ENCODE data around the gene PPP3CA.

Gene PPP3CA

GRCh38 chr4:101347267-101347556 lies at the start of gene PPP3CA:
TSS of gene PPP3CA (minus strand) at chr4:101347526.
- DNase-seq (ENCODE audit: low spot score) = no peak

- DNase-seq (ENCODE audit: low spot score) = no peak
These were observed 45.9 kb upstream of the PPP3CA start for GRCh38 chr4:101393256-101393655.

GRCh38 chr4:101370663-101371210 lies 23.4 kb upstream of the PPP3CA start:
- DNase-seq (ENCODE audit: low spot score) = no peak

GRCh38 chr4:101367201-101367600 lies 19.9 kb upstream of the PPP3CA start:
- no peak for DNase-seq (ENCODE audit: low spot score)

GRCh38 chr4:101366331-101366730 lies 19.0 kb upstream of the PPP3CA start:
- no peak for DNase-seq (ENCODE audit: low spot score)

- no peak for DNase-seq (ENCODE audit: low spot score)
These were observed 10.4 kb upstream of the PPP3CA start for GRCh38 chr4:101357751-101358150.

- no peak for DNase-seq (ENCODE audit: low spot score)
These were observed 9.6 kb upstream of the PPP3CA start for GRCh38 chr4:101356928-101357327.

- no peak for DNase-seq (ENCODE audit: low spot score)
These were observed 8.7 kb upstream of the PPP3CA start for GRCh38 chr4:101355767-101356702.

GRCh38 chr4:101355246-101355645 lies 7.9 kb upstream of the PPP3CA start:
- no peak for DNase-seq (ENCODE audit: low spot score)

GRCh38 chr4:101349801-101350064 lies 2.4 kb upstream of the PPP3CA start:
- no peak for DNase-seq (ENCODE audit: low spot score)

- DNase-seq (ENCODE audit: low spot score) = no peak
These were observed 1.9 kb upstream of the PPP3CA start for GRCh38 chr4:101348995-101349800.

GRCh38 chr4:101348367-101348827 lies 1.1 kb upstream of the PPP3CA start:
- no peak for DNase-seq (ENCODE audit: low spot score)

GRCh38 chr4:101347557-101348366 lies 436 bp upstream of the PPP3CA start:
- peak; percentile 100 for DNase-seq (ENCODE audit: low spot score)

- peak; percentile 80 for DNase-seq (ENCODE audit: low spot score)
These were observed 717 bp downstream of the PPP3CA start for GRCh38 chr4:101346351-101347266.

GRCh38 chr4:101345596-101346350 lies 1.6 kb downstream of the PPP3CA start:
- DNase-seq (ENCODE audit: low spot score) = peak; percentile 89

- DNase-seq (ENCODE audit: low spot score) = no peak
These were observed 2.1 kb downstream of the PPP3CA start for GRCh38 chr4:101345271-101345595.

- DNase-seq (ENCODE audit: low spot score) = no peak
These were observed 8.0 kb downstream of the PPP3CA start for GRCh38 chr4:101339332-101339731.

GRCh38 chr4:101337688-101338087 lies 9.6 kb downstream of the PPP3CA start:
- no peak for DNase-seq (ENCODE audit: low spot score)

GRCh38 chr4:101334963-101335572 lies 12.3 kb downstream of the PPP3CA start:
- DNase-seq (ENCODE audit: low spot score) = no peak

GRCh38 chr4:101332424-101332823 lies 14.9 kb downstream of the PPP3CA start:
- no peak for DNase-seq (ENCODE audit: low spot score)
